Heart left ventricle (tissue), 13 donors: Measurements from ENCODE around the gene PISD.

Experiments used
- POLR2A ChIP-seq, 2 donors: fragments of 450-650 bp; IDR thresholded peaks; one replicate each; pipeline ENCODE4 v1.6.1; 2017; ENCODE audit warnings: antibody characterized with exemption in 2 of 2, mild to moderate bottlenecking in 2 of 2, moderate library complexity in 2 of 2
- TF ChIP-seq, protein P1 (sequence below), 12 donors: fragments of 200-600 bp; sonication (generic) in 4 of 12; IDR thresholded peaks; one replicate each; pipeline versions ENCODE4 v1.5.0 to v1.8.0; 2018 to 2022; ENCODE audit warnings: antibody characterized with exemption in 12 of 12, mild to moderate bottlenecking in 5 of 12
- donor health status: ischemic (EF 13 %, LVEDD 7.1; RV severe dilation, severe dysfunction).
- donor health status: DM: no; HTN: yes; CAD: no.
- donor health status: DM: no; HTN: no; CAD: no.
- donor health status: ischemic (EF 25% LVEDD 6.9; RV normal size, moderate dysfunction).
- donor health status: ischemic (EF 25% LVEDD 5.7; RV mildly dilated, moderate dysfunction).
- donor health status: ischemic (EF 35%, LVEDD 5.7; RV mildly dilated, moderate dysfunction).
- donor health status: nonischemic (EF 11% LVEDD 7.7; RV severe dilation, severe dysfunction).
- donor health status: DM: yes; HTN: yes; CAD: no.
- donor health status: PGD.
- donor health status: ischemic (EF 29% LVEDD 5.4; RV normal size, mild dysfunction).
- donor health status: nonischemic (EF 23%, LVEDD 6.1; RV moderate dilation, normal function).

DNA sequence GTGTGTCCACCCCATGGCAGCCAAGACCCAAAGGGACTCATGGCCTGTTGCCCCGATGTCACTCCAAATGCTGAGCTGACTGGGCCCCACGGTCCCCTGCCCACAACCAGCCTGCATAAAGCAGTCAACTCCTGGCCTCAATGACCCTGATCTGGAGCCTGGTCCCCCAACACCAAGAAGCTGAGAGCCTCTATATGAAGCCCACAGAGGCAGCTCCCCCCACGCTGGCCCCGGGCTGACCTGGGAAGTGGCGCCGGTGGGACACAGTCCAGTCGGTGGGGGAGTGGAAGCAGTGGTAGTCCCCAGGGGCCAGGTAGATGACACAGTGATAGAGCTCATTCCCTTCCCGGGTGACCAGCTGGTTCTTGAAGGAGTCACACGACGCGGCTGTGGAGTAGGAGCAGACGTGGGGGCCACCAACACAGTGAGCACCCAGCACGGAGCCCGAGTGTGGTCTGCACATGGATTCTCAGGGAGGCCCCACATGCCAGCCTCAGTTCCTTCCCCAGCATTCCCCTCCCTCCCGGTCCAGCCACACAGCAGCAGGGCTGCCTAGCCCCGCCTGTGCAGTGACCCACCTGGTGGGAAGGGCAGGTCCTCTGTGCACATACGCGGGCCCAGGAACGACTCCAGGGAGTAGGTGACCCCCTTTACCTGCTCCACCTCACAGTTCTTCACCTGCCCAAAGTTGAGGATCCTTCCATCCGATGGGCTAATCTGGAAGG, 41.1 kb downstream of the PISD start:
- no peak for TF ChIP-seq POLR2A (IDR thresholded peaks at IDR 0.05)
- TF ChIP-seq, protein P1, sequence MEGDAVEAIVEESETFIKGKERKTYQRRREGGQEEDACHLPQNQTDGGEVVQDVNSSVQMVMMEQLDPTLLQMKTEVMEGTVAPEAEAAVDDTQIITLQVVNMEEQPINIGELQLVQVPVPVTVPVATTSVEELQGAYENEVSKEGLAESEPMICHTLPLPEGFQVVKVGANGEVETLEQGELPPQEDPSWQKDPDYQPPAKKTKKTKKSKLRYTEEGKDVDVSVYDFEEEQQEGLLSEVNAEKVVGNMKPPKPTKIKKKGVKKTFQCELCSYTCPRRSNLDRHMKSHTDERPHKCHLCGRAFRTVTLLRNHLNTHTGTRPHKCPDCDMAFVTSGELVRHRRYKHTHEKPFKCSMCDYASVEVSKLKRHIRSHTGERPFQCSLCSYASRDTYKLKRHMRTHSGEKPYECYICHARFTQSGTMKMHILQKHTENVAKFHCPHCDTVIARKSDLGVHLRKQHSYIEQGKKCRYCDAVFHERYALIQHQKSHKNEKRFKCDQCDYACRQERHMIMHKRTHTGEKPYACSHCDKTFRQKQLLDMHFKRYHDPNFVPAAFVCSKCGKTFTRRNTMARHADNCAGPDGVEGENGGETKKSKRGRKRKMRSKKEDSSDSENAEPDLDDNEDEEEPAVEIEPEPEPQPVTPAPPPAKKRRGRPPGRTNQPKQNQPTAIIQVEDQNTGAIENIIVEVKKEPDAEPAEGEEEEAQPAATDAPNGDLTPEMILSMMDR (IDR thresholded peaks at IDR 0.05) = no peak
